DND-41 (cell line): ENCODE results near the gene CD93.

ENCODE experiments used
- CTCF ChIP-seq: IDR thresholded peaks from 2 replicates; pipeline ENCODE4 v1.5.1; 2012; ENCODE audit warnings: borderline replicate concordance, low read length, moderate library complexity, mild to moderate bottlenecking; ENCODE audit not compliant: poor library complexity, severe bottlenecking; ENCODE audit errors: extremely low read depth
- EZH2 ChIP-seq: IDR thresholded peaks from 3 replicates; pipeline ENCODE4 v1.6.1; 2012; ENCODE audit warnings: borderline replicate concordance, low read depth, mild to moderate bottlenecking, moderate library complexity, low read length, inconsistent platforms; ENCODE audit not compliant: severe bottlenecking

- peak; percentile 28 for TF ChIP-seq CTCF
- no peak for TF ChIP-seq EZH2
Measured at GRCh38 chr20:23079016-23079351, 7.1 kb downstream of the CD93 start.
